CD4-positive, alpha-beta T cell (primary cell): ENCODE data around the gene DHRS3. TPM values are rescaled to one million over a fixed set of nuclear protein-coding genes. Genes with fewer than 3 reads are reported as not detected.

ENCODE experiments used
- ATAC-seq: fragments of 200-7000 bp; cut with Tn5 transposase; one replicate; pipeline ENCODE4 v1.10.0; 2022; ENCODE audit warnings: mild to moderate bottlenecking; ENCODE audit not compliant: poor library complexity
- CTCF ChIA-PET: fragments of 350-600 bp; sonication (Branson Sonifier 250); formaldehyde crosslinking; loops from one replicate; lab custom pipeline; 2021; ENCODE audit warnings: antibody characterized with exemption, inconsistent platforms; lab: Charles Lee
- POLR2A ChIA-PET: fragments of 350-600 bp; sonication (Branson Sonifier 250); formaldehyde crosslinking; loops from one replicate; lab custom pipeline; 2021; ENCODE audit warnings: antibody characterized with exemption, inconsistent platforms; lab: Charles Lee
- DNase-seq, 14 experiments: peaks; one replicate each; pipeline ENCODE4 v3.0.0-alpha.2; 2013 to 2020; ENCODE audit warnings: mixed read lengths in 2 of 14
- H3K27ac ChIP-seq, 2 donors: one replicate each; pipeline versions ENCODE4 v1.5.1 to v1.7.0; 2013; ENCODE audit warnings: low read length in 2 of 2, low read depth in 1 of 2, mild to moderate bottlenecking in 1 of 2
- H3K27me3 ChIP-seq, 2 experiments: 1 replicate in 1 of 2; 2 replicates in 1 of 2; pipeline versions ENCODE4 v1.6.1 to v1.7.0; 2013; ENCODE audit warnings: low read length in 2 of 2, control low read depth in 1 of 2, mild to moderate bottlenecking in 1 of 2, moderate library complexity in 1 of 2; ENCODE audit not compliant: insufficient read depth in 2 of 2, control insufficient read depth in 1 of 2
- H3K36me3 ChIP-seq: one replicate; pipeline ENCODE4 v1.6.1; 2013; ENCODE audit warnings: low read length, control low read depth; ENCODE audit not compliant: insufficient read depth
- H3K4me1 ChIP-seq: one replicate; pipeline ENCODE4 v1.6.1; 2013; ENCODE audit warnings: low read length, control low read depth; ENCODE audit not compliant: insufficient read depth
- H3K4me3 ChIP-seq: one replicate; pipeline ENCODE4 v1.5.1; 2013; ENCODE audit warnings: mild to moderate bottlenecking, low read length, moderate library complexity
- H3K9me3 ChIP-seq, 2 experiments: 1 replicate in 1 of 2; 2 replicates in 1 of 2; pipeline versions ENCODE4 v1.6.1 to v1.7.0; 2013; ENCODE audit warnings: low read length in 2 of 2, mild to moderate bottlenecking in 2 of 2, control low read depth in 1 of 2, moderate library complexity in 1 of 2; ENCODE audit not compliant: control insufficient read depth in 1 of 2, insufficient read depth in 1 of 2
- H3K27ac Mint-ChIP-seq: one replicate; pipeline ENCODE4 v1.8.0; 2020; ENCODE audit warnings: mixed read lengths
- H3K27me3 Mint-ChIP-seq: one replicate; pipeline ENCODE4 v1.8.0; 2021; ENCODE audit warnings: mixed read lengths
- H3K36me3 Mint-ChIP-seq: one replicate; pipeline ENCODE4 v1.8.0; 2021; ENCODE audit warnings: low read depth, mixed read lengths
- H3K4me1 Mint-ChIP-seq: one replicate; pipeline ENCODE4 v1.8.0; 2021; ENCODE audit warnings: low read depth, mixed read lengths
- H3K4me3 Mint-ChIP-seq: one replicate; pipeline ENCODE4 v1.8.0; 2020; ENCODE audit warnings: mild to moderate bottlenecking, mixed read lengths
- H3K9me3 Mint-ChIP-seq: one replicate; pipeline ENCODE4 v1.8.0; 2020; ENCODE audit warnings: mixed read lengths
- intact Hi-C, 2 experiments: fragments of 100-400 bp; cut with DNase I in 1 of 2; cut with micrococcal nuclease in 1 of 2; formaldehyde crosslinking; loops; one replicate each; pipeline versions ENCODE4 v1.15.1 to v1.9.0; 2023 to 2025; cut with DNase I, micrococcal nuclease
- total RNA-seq, 174 experiments: library from RNA in 2 of 174; stranded (reverse) in 2 of 174; gene quantifications; one replicate each; pipeline ENCODE4 v1.2.3 and lab custom pipeline; 2021 to 2026
- TF ChIP-seq, protein P1 (sequence below): fragments of 200-600 bp; IDR thresholded peaks from one replicate; pipeline ENCODE4 v1.8.0; 2022; ENCODE audit warnings: antibody characterized with exemption, mild to moderate bottlenecking

The DHRS3 gene
- total RNA-seq, 2 experiments from 2014 or later: 102 to 108 TPM

DNA sequence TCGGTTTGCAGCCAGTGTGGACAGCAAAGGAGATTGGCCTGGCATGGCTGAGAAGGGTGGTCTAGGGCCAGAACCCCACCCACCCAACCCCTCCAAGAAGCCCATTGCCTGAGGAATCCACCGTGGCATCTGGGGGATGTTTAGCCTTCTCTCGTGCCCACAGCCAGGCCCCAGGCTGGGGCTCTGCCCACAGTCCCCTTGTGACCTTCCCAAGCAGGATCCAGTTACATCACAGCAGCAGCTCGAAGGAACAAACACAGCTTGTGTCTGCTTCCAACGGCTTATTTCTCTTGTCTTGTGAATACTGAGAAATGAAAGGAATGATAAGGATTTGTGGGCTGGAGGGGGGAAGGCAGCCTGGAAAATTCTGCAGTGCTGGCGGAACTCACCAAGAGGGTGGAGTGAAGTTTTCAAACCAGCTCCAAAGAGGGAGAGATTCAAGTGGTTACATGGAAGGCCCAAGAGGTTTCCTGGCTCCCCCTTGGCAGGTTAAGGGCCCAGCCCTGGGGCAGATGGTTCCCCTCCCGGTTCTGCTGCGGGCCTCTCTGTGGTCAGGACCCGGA lies 61.6 kb downstream of the DHRS3 start:
- Mint-ChIP-seq H3K4me1 (no peaks in the 10 kb centered on the region), H3K4me3 (no peak overlapping the region), H3K27ac (no peak overlapping the region), H3K9me3 (no peaks in the 10 kb centered on the region), H3K27me3 (no peaks in the 10 kb centered on the region), H3K36me3 (no peaks in the 10 kb centered on the region)
- ATAC-seq (no peak), DNase-seq (no peak)
- peaks cover 0 to 4% of the 10 kb centered on the region in 2 experiments for H3K9me3 ChIP-seq
- H3K36me3 ChIP-seq: no peaks in the 10 kb centered on the region
- no peak overlapping the region for H3K4me3 ChIP-seq
- TF ChIP-seq, protein P1, sequence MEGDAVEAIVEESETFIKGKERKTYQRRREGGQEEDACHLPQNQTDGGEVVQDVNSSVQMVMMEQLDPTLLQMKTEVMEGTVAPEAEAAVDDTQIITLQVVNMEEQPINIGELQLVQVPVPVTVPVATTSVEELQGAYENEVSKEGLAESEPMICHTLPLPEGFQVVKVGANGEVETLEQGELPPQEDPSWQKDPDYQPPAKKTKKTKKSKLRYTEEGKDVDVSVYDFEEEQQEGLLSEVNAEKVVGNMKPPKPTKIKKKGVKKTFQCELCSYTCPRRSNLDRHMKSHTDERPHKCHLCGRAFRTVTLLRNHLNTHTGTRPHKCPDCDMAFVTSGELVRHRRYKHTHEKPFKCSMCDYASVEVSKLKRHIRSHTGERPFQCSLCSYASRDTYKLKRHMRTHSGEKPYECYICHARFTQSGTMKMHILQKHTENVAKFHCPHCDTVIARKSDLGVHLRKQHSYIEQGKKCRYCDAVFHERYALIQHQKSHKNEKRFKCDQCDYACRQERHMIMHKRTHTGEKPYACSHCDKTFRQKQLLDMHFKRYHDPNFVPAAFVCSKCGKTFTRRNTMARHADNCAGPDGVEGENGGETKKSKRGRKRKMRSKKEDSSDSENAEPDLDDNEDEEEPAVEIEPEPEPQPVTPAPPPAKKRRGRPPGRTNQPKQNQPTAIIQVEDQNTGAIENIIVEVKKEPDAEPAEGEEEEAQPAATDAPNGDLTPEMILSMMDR: no peak
- no peak overlapping the region for H3K27ac ChIP-seq
- CTCF ChIA-PET: no interaction called here
- H3K27me3 ChIP-seq: no peaks in the 10 kb centered on the region
- intact Hi-C loops: no loop called here
- no peaks in the 10 kb centered on the region for H3K4me1 ChIP-seq
- POLR2A ChIA-PET: interaction anchor here (1.0 kb wide), 1 partner anchor 19 kb away, joined by 3 read pairs; no protein-coding TSS in a partner anchor

DNA sequence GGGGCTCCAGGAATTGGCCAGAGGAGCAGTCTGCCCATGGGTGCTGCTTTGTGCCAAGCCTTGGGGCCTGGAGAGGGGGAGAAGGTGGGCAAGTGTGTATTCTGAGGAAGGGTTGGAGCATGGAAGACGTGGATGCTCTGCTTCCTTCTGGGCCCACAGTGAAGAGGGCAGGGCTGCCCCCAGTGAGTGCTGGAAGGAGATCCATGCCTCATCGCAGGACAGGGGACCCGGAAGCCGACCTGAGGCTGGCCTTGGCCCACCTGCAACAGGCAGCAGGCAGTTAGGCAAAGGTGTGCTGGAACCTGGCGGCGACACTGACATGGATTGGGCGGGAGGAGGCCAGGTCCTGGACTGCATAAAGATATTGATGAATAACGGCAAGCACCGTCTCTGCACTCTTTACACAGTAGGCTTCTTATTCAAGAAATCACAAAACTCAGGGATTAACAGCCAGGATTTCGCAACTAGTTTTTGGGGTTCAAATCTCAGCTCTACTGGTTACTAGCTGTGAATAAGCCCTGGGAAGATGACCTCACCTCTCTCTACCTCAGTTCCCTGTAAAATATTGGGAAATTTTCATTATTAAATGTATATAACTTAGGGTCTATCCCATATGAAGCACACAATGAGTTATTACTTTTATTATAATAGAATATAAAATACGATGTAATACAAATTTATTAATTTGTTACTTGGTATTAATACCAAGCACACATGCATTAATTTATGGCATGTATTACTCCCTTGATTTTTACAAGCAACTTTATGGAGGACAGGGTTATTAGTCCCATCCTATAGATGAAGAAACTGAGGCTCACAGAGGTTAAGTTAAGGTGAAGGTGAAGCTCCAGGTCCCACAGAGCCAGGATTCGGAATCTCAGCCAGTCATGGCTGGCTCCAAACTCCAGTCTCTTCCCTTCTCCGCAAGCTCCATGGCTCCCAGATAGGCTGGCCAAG lies 62.3 kb downstream of the DHRS3 start:
- no peak for ATAC-seq
- no peaks in the 10 kb centered on the region for H3K9me3 Mint-ChIP-seq

DNA sequence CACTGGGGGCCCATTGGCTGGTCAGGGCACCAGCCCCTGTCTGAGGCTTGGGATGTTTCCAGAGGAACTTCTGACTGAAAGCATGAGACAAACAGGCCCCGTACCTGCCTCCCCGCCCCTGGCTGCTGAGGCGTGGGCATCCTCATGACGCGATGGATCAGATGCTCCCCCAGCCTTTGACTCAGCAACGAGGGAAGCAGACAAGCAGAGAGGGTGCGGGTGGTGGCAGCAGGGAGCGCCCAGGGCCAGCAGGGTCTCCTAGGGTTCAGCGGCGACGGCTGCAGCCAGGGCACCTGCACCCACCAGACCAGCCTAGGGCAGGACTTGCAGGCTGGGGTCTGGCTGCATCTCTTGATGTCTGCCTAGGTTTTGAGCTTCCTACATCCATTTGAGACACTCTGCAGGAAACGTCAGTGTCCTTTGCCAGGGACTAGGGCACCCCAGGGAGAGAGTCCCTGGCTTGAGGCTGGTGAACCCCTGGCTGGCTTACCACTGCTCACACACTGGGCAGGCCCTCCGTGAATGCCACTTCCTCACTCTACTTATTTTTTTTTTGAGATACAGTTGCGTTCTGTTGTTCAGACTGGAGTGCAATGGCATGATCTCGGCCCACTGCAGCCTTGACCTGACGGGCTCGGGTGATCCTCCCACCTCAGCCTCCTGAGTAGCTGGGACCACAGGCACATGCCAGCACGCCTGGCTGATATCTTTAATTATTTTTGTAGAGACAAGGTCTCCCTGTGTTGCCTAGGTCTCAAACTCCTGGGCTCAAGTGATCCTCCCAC lies 63.3 kb downstream of the DHRS3 start:
- Mint-ChIP-seq H3K27ac (no peak overlapping the region), H3K4me1 (no peaks in the 10 kb centered on the region), H3K27me3 (no peaks in the 10 kb centered on the region), H3K36me3 (no peaks in the 10 kb centered on the region), H3K9me3 (no peaks in the 10 kb centered on the region), H3K4me3 (no peak overlapping the region)
- H3K4me3 ChIP-seq: no peak overlapping the region
- ChIA-PET POLR2A (no interaction called here), CTCF (no interaction called here)
- H3K4me1 ChIP-seq: no peaks in the 10 kb centered on the region
- intact Hi-C loops: no loop called here
- DNase-seq: no peak
- no peak for ATAC-seq
- TF ChIP-seq, protein P1: no peak
- H3K9me3 ChIP-seq: no peaks in the 10 kb centered on the region
- H3K27me3 ChIP-seq: no peaks in the 10 kb centered on the region
- H3K27ac ChIP-seq: no peak overlapping the region
- H3K36me3 ChIP-seq: no peaks in the 10 kb centered on the region

More for the DNA sequence above, 62.3 kb downstream of the DHRS3 start:
- TF ChIP-seq, protein P1: no peak
- Histone ChIP-seq H3K27me3 (no peaks in the 10 kb centered on the region), H3K4me3 (no peak overlapping the region), H3K4me1 (no peaks in the 10 kb centered on the region), H3K9me3 (no peaks in the 10 kb centered on the region), H3K36me3 (no peaks in the 10 kb centered on the region), H3K27ac (no peak overlapping the region)
- CTCF ChIA-PET: no interaction called here
- POLR2A ChIA-PET: interaction anchor here (1.0 kb wide), 1 partner anchor 18 kb away, joined by 3 read pairs; no protein-coding TSS in a partner anchor
- H3K36me3 Mint-ChIP-seq: no peaks in the 10 kb centered on the region
- DNase-seq: no peak
- no peaks in the 10 kb centered on the region for H3K27me3 Mint-ChIP-seq
- intact Hi-C loops: no loop called here
- H3K4me1 Mint-ChIP-seq: no peaks in the 10 kb centered on the region
- H3K27ac Mint-ChIP-seq: no peak overlapping the region
- H3K4me3 Mint-ChIP-seq: no peak overlapping the region
